ENCODE data around the gene KRT6B.

DNA sequence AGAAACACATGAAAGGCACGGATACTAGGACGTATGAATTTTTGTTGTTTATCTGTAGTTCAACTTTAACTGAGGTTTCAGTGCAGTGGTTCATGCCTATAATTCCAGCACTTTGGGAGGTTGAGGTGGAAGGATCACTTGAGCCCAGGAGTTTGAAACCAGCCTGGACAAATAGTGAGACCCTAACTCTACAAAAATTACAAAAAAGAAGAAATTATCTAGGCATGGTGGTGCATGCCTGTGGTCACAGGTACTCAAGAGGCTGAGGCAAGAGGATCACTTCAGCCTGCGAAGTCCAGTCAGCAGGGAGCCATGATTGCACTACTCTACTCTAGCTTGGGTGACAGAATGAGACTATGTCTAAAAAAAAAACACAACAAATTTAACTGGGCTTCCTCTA, 8.0 kb downstream of the KRT6B start:
- TF ChIP-seq, protein P1, sequence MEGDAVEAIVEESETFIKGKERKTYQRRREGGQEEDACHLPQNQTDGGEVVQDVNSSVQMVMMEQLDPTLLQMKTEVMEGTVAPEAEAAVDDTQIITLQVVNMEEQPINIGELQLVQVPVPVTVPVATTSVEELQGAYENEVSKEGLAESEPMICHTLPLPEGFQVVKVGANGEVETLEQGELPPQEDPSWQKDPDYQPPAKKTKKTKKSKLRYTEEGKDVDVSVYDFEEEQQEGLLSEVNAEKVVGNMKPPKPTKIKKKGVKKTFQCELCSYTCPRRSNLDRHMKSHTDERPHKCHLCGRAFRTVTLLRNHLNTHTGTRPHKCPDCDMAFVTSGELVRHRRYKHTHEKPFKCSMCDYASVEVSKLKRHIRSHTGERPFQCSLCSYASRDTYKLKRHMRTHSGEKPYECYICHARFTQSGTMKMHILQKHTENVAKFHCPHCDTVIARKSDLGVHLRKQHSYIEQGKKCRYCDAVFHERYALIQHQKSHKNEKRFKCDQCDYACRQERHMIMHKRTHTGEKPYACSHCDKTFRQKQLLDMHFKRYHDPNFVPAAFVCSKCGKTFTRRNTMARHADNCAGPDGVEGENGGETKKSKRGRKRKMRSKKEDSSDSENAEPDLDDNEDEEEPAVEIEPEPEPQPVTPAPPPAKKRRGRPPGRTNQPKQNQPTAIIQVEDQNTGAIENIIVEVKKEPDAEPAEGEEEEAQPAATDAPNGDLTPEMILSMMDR (conservative IDR thresholded peaks at IDR 0.05; ENCODE audit: low read length) = no peak
- no peak for TF ChIP-seq EZH2phosphoT487 (IDR thresholded peaks at IDR 0.05; ENCODE audit: borderline replicate concordance)
